ENCODE results near the gene TNFSF13. TPM values are rescaled to one million over a fixed set of nuclear protein-coding genes. Genes with fewer than 3 reads are reported as not detected.
"Not testable (repeated sequence)": the region's sequence is repeated elsewhere in the genome, so short reads cannot be mapped to it uniquely, and the experiment has no call there.

The TNFSF13 gene
- total RNA-seq, 1 donor from 2014 or later, result 31.9 TPM

DNA sequence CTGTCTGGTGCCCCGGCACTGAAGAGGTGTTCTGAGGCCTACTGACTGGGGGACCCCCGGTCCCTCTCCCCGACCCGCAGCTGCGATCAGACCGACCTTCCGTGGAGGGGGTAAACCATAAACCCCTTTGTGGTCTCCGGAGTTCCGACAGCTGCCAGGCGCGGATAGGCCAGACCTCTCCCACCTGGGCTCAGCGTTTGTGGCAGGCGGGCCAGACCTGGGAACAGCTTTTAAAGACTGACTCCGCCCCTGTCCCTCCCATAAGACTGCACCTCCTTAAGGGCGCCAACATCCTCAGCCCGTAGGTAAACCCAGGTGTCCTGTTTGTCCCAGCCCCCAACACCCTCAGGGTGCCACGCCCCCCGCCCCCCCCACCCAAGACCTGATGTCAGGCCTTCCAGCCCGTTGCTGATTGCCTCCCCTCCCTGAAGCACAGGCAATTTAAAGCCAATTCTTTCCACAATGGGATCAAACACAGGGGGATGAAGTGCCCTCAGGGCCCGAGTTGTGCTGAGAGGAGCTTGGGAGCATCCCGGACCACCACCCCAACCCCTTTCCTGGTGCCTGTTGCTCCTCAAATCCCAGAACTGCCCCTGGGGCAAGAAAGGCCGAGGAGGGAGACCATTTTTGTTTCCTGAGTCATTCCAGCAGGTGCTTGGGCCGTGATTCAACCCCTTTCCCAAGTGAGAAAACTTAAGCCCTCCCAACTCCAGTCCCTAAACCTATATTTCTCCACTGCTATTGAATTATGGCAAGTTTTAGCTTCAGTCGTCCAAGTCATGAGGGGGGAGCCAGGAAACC, 31.5 kb downstream of the TNFSF13 start, which contains the start of gene SOX15:
SOX15 (minus strand) TSS at position 204 of the 801 bp plus-strand sequence. CDS start 418 bp downstream, outside the sequence.
- peak; percentile 56 for DNase-seq (ENCODE audit: low read depth)

DNA sequence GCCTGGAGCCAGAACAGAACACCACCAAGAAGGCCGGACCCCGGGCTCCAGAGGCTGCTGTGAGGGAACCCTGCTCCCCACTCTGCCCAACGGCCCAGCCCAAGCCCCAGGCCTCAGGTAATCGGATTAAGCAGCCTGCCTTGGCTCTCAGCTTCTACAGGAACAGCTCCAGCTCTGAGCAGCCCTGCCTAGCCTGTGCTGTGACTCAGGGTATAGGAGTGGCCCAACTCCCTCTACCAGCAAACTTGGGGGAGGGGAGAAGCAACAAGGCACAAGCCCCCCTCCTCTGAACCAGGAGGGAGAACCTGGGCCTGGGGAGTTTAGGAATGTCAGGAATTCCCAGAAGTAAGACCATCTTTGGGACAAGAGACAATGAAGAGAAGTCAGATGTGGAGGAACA, 32.2 kb downstream of the TNFSF13 start:
- peak; percentile 62 for DNase-seq (ENCODE audit: low read depth)

DNA sequence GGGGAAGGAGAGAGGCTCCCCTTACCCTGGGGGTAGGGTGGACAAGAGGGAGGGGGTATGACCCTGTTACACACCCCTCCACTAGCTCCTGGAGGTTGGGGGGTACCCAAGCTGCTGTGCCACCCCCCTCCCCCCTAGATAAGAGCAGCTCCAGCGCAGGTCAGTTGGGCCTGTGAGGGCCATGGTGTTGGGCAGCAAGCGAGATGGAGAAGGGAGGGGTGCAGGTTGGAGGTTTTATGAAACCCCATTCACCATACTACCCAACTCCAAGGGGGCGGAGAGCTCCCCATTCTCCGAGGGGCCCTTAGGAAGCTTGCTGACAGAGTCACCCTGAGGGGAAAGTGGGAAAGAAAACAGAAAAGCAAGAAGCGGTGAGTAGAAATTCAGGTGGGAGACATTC, 33.0 kb downstream of the TNFSF13 start:
- DNase-seq (ENCODE audit: low read depth), result no peak

DNA sequence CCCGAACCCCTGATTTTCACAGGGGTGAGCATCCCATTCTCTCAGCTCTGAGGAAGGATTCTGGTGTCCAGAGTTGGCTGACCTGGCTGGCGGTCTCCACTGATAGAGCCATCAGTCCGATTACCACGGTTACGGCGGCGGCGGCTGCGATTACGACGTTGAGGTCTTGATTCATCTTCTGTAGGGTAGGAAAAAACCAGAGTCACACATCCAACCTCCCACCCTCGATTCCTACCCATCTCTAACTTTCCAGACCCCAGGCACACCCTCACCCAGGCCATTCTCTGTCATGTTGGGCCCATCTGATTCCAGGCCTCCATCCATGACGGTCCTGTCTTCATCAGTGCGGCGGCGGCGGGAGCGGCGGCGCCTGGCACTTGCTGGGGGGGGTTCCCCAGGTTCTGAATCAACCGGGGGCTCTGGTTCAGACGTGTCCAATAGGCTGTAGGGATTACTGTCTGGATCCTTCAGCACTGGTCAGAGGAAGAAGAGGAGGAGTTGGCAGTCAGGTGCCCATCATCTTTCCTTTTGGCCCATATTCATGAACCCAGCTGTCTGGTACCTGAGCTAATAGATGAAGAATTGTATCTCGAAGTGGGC, 34.0 kb downstream of the TNFSF13 start:
- DNase-seq (ENCODE audit: low read depth), result no peak

DNA sequence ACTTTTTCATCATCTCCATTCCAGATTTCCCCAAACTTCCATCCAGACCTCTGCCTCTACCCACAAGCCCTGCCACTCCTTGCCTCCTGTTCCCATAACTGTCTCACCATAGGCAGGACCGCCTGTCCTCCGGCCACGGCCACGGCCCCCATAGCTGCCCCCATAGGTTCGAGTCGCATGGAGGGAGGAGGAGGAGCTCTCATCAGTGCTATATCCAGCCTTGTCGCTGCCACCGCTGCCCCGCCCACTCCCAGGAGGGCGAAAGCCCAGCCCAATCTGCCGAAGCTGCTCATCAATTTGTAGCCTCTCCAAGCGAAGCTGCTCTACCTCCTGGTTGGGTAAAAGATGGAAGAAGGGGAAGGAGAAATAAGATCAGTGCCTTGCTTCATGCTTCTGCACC, 34.7 kb downstream of the TNFSF13 start:
- no peak for DNase-seq (ENCODE audit: low read depth)

DNA sequence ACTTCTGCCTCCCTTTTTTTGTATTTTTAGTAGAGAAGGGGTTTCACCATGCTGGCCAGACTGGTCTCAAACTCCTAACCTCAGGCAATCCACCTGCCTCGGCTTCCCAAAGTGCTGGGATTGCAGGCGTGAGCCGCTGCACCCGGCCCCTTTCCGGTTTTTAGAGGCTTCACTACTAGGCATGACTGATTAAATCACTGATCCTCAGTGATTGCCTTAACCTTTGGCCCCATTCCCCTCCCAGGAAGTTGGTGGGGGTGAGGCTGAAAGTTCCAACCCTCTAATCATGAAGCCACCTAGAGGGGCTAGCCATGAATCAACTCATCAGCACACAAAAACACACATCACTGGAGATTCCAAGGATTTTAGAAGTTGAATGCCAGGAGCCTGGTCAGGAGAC, 39.0 kb downstream of the TNFSF13 start:
- DNase-seq (ENCODE audit: low read depth), result not testable (repeated sequence)

DNA sequence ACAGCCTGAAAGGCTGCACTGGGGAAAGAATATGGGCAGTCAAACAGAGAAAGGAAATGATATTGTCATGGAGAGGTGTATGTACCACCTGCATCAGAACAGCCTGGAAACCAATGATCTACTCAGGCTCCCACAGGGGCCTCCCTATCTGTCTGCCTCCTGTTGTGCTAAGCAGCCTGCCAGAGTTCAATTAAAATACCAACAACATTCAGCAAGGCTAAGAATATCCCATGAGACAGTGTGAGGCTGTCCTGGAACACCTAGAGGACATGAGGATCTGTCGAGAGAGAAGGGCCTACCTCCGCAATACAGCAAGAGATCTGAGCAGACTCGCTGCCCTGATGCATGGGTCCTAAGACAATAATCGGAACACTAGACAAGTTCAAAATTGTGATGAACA, 47.7 kb downstream of the TNFSF13 start:
- no peak for DNase-seq (ENCODE audit: low read depth)

DNA sequence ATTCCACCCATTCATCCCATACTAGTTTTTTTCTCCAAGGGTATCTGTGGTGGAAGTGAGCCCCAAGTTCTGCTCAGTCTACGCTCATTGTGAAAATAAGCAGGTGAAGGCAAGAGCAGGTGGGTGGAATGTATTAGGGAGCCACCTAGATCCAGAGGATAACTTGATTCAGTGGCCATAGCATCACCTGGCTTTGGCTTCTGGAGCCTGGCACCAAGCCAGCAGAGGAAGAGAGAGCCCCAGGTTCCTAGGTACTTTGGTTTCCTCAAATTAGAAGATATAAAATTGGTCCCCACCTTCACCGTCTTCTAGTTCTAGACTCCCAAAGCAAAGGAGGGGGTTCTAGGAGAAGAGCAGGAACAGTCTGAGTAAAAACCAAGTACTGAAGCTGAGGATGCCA, 52.1 kb downstream of the TNFSF13 start:
- DNase-seq (ENCODE audit: low read depth), result no peak

Other genes starting within 250 kb of the TNFSF13 start
- gene GPS2, start 243.4 kb upstream of the TNFSF13 start, total RNA-seq, result 39.1 and 49.4 TPM in 2 replicates
- gene NEURL4, start 229.4 kb upstream of the TNFSF13 start, total RNA-seq, result 21.4 and 27.8 TPM in 2 replicates
- gene ACAP1, start 222.2 kb upstream of the TNFSF13 start, total RNA-seq, result 0.20 and 65.5 TPM in 2 replicates
- gene KCTD11, start 206.6 kb upstream of the TNFSF13 start, total RNA-seq, result 10.4 and 13.7 TPM in 2 replicates
- gene TMEM95, start 203.6 kb upstream of the TNFSF13 start, total RNA-seq, result not detected in 2 replicates
- 3.6 and 8.0 TPM in 2 replicates for gene TNK1, start 177.7 kb upstream of the TNFSF13 start, total RNA-seq
- 20.0 and 71.0 TPM in 2 replicates for gene PLSCR3, start 164.2 kb upstream of the TNFSF13 start, total RNA-seq
- 35.9 and 143 TPM in 2 replicates for gene TMEM256, start 154.7 kb upstream of the TNFSF13 start, total RNA-seq
- 2.6 and 17.1 TPM in 2 replicates for gene NLGN2, start 150.9 kb upstream of the TNFSF13 start, total RNA-seq
- not detected in 2 replicates for gene SPEM1, start 138.4 kb upstream of the TNFSF13 start, total RNA-seq
- not detected in 2 replicates for gene SPEM2, start 133.1 kb upstream of the TNFSF13 start, total RNA-seq
- gene SPEM3, start 129.9 kb upstream of the TNFSF13 start, total RNA-seq, result not detected in 2 replicates
- 16.9 and 33.0 TPM in 2 replicates for gene TMEM102, start 123.3 kb upstream of the TNFSF13 start, total RNA-seq
- gene FGF11, start 119.2 kb upstream of the TNFSF13 start, total RNA-seq, result 3.3 and 10.7 TPM in 2 replicates
- 15.3 and 26.0 TPM in 2 replicates for gene CHRNB1, start 113.7 kb upstream of the TNFSF13 start, total RNA-seq
- 14.8 and 39.2 TPM in 2 replicates for gene ZBTB4, start 79.1 kb upstream of the TNFSF13 start, total RNA-seq
- gene SLC35G6, start 77.3 kb upstream of the TNFSF13 start, total RNA-seq, result not detected in 2 replicates
- gene POLR2A, start 74.4 kb upstream of the TNFSF13 start, total RNA-seq, result 57.3 and 169 TPM in 2 replicates
- gene TNFSF12, start 9.7 kb upstream of the TNFSF13 start, total RNA-seq, result 4.2 and 15.5 TPM in 2 replicates
- 61.4 and 101 TPM in 2 replicates for gene SENP3, start 3.2 kb downstream of the TNFSF13 start, total RNA-seq
- 4.2 and 7.6 TPM in 2 replicates for gene CD68, start 20.9 kb downstream of the TNFSF13 start, total RNA-seq
- gene MPDU1, start 25.1 kb downstream of the TNFSF13 start, total RNA-seq, result 85.9 and 150 TPM in 2 replicates
- gene SOX15, start 31.3 kb downstream of the TNFSF13 start, total RNA-seq, result 0.60 and 2.4 TPM in 2 replicates
- gene FXR2, start 56.1 kb downstream of the TNFSF13 start, total RNA-seq, result 35.0 and 64.4 TPM in 2 replicates
- gene SAT2, start 69.1 kb downstream of the TNFSF13 start, total RNA-seq, result 16.8 and 29.6 TPM in 2 replicates
- 0.25 TPM in 1 of 2 replicates, not detected in the other for gene SHBG, start 71.4 kb downstream of the TNFSF13 start, total RNA-seq
- 0.30 TPM in 1 of 2 replicates, not detected in the other for gene ATP1B2, start 92.2 kb downstream of the TNFSF13 start, total RNA-seq
- gene TP53, start 128.7 kb downstream of the TNFSF13 start, total RNA-seq, result 29.3 and 53.8 TPM in 2 replicates
- 6.2 and 9.2 TPM in 2 replicates for gene WRAP53, start 129.7 kb downstream of the TNFSF13 start, total RNA-seq
- gene EFNB3, start 146.5 kb downstream of the TNFSF13 start, total RNA-seq, result 0.69 and 2.9 TPM in 2 replicates
- 0.15 TPM in 1 of 2 replicates, not detected in the other for gene DNAH2, start 159.0 kb downstream of the TNFSF13 start, total RNA-seq